Activated CD8-positive, alpha-beta memory T cell treated with anti-CD3 and anti-CD28 coated beads for 1 hour (primary cell): ENCODE results near the gene TGM6.

ENCODE experiments used
- DNase-seq, 2 donors: peaks; one replicate each; pipeline ENCODE4 v3.0.0-alpha.2; 2020; ENCODE audit warnings: low read depth in 1 of 2; ENCODE audit errors: extremely low read depth in 1 of 2

Gene TGM6

GRCh38 chr20:2363587-2363986, 17.1 kb upstream of the TGM6 start:
- DNase-seq = no peak

DNA sequence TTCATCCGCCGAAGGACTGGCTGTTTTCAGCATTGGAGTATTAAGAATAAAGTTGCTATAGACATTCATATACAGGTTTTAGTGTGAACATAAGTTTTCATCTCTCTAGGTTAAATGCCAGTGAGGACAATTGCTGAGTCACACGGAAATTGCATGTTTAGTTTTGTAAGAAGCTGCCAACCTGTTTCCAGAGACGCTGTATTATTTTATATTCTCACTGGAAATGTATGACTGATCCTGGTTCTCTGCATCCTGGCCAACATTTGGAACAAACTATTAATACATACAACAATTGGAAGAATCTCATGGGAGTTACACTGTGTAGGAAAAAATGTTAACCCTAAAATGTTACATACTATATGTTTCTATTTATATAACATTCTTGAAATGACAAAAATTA, 16.7 kb upstream of the TGM6 start:
- no peak for DNase-seq

DNA sequence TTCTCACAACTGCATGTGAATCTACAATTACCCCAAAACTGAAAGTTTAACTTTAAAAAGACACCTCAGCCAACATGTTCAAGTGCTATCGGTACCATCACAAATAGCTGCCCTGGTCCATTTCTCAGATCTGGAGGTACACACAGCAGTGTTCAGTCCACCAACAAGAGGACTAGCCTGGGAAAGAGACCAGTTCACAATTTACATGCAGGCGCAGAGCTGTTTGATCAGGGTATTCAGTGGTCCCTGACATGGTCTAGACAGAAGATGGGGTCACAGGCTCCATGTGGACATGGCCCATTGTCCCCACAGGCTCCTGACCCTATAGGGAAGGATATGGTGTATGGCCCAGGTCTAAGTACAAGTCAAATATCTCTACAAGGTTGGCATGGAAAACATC, 15.6 kb upstream of the TGM6 start:
- DNase-seq = no peak

GRCh38 chr20:2365666-2366065, 15.0 kb upstream of the TGM6 start:
- DNase-seq = no peak

DNA sequence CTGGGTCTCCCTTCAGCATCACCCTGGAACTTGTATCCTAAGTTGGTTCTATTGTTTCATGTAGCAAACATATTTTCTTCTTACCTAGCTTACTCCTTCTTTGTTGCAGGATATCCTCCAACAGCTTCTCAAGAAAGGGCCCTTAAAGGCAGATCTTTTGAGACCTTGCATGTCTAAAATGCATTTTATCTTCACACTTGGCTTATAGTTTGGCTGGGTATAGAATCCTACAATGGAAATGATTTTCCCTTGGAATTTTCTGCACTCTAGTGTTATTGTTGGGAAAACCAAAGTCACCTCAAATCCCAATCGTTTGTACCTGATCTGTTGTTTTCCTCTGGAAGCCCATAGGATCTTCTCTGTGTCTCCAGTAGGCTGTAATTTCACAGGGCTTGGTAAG, 12.1 kb upstream of the TGM6 start:
- no peak for DNase-seq

DNA sequence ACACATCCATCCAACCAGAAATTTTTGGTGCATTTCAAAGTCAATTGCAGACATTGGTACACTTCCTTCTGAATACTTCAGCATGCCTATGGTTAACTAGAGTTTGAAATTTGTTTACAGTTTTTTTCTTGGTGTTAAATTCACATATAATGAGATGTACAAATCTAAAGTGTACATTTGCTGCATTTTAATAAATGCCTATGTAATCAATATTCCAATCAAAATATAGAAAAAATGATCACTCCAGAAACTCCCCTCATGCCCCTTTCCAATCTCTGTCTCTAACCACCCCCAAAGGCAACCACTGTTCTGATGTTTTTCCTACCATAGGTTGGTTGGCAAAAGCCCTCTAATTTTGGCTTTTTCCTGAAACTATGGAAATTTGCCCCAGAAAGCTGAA, 7.6 kb upstream of the TGM6 start:
- DNase-seq = no peak

DNA sequence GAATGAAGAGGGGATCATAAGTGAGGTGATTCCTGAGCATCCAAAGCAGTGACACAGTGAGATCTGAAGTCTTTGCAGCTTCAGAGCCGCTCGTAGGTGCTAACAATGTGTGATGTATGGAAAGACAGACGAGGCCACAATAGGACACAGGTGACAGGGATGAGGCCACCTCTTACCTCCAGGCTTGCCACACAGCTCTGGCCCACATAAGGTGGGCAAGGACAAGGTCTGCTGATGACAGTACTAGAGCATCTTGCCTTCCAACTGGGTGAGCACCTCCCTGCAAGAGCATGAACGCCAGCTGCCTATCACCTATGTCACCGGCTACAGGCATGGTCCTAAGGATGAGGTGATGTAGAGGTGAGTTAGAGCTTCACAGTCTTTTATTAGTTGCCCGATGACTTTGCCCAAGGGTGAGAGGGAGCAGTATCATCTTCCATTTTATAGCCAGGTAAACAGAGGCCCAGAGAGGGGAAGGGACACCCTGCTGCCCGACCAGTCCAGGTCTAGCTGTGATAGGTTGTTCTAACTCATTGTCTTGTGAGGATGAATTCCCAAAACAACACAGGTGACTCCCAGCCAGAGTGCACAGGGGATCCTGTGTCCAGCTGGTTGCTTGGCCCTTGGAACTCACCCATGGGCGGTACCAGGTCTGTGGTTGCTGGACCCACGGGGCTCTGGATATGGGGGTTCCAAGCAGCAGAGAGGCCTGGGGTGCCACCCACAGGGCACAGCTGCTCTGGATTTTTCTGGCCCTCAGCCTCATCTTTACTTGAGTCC, 6.2 kb upstream of the TGM6 start:
- DNase-seq = no peak

GRCh38 chr20:2378893-2379292, 1.8 kb upstream of the TGM6 start:
- no peak for DNase-seq

- no peak for DNase-seq
Observed at GRCh38 chr20:2379511-2380229, 1.0 kb upstream of the TGM6 start.

DNA sequence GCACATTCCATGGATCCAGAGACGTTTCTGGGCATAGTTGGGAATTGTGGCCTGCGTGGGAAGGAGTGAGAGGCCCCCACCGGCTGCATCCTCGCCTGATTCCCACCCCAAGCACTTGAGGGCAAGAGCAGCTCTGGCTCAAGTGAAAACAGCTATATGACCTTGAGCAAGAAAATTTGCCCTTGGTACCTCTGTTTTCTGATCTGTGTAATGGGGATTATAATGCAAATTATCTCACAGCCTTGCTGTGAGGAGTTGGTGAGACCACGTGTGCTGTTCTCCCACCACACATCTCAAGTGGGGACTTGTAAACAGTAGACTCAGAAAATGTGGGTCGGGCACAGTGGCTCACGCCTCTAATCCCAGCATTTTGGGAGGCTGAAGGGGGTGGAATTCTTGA, 602 bp downstream of the TGM6 start:
- no peak for DNase-seq

- no peak for DNase-seq
Observed at GRCh38 chr20:2382833-2383232, 2.1 kb downstream of the TGM6 start.

DNA sequence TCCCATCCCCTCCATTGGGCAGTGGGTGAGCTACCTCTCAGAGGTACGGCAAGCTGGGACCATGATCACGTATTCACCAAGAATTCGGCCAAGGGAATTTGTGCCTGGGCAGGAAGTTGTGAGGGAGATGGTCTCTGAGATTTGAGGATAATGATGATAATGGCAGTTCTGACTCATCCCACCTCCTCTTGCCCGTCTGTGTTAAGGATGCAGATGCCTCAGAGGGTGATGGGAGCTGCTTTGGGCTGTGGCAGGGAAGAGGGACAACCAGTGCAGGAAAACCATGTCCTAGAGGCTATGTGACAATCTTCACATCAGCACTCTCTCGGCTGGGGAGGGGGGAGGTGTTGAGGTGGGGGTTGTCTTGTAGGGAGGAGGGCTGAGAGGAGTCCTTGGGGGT, 4.3 kb downstream of the TGM6 start:
- no peak for DNase-seq

- no peak for DNase-seq
Observed at GRCh38 chr20:2385496-2385895, 4.8 kb downstream of the TGM6 start.

GRCh38 chr20:2386516-2387179, 5.9 kb downstream of the TGM6 start:
- DNase-seq = no peak

DNA sequence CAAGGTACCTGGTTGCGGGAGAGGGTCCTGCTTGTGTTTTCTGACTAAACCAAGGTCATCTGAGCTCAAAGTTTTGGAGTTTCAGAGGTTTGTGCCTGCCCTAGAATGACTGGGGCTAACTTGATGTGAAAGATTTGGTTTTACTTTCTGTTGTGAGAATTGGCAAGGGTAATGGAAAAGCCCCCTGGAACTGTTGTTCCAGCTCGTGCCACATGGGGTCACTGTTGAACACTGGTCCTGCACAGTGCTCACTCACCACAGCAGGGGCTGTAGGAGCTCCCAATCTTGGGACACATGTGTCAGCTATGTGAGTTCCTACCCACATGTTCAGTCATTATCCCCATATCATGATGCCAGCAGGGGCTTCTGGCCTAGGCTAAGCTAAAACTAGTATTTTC, 6.5 kb downstream of the TGM6 start:
- no peak for DNase-seq

- DNase-seq = no peak
Observed at GRCh38 chr20:2387580-2387979, 6.9 kb downstream of the TGM6 start.

DNA sequence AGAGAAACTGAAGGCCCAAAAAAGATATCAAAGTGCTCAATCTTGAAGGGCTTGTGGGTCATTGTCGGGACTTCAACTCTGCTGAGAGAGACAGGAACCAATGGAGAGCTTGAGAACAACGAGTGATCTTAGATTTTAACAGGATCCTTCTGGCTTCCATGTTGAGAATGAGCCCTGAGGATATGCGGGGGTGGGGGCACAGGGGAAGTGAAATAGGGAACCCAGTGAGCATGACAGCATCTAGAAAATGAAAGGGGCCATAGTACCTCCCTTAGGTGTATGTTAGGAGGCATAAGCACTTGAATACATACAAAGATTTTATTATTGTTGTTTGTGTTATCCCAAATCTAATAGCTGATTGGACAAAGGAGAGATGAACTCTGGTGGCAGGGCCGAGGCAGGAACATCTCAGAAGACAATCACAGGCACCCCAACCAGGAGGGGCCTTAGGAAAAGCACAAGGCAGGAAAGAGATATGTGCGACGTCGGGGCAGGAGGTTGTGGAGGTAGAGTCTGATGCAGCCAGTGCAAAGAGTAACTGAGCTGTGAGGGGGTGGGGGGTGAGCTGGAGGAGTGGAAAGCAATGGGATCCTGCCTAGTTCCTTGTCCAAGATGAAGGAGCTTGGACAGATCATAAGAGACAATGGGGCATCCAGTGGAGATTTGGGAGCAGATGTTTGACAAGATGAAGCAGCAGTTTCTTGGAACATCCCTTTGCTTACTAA, 10.4 kb downstream of the TGM6 start:
- DNase-seq = no peak

DNA sequence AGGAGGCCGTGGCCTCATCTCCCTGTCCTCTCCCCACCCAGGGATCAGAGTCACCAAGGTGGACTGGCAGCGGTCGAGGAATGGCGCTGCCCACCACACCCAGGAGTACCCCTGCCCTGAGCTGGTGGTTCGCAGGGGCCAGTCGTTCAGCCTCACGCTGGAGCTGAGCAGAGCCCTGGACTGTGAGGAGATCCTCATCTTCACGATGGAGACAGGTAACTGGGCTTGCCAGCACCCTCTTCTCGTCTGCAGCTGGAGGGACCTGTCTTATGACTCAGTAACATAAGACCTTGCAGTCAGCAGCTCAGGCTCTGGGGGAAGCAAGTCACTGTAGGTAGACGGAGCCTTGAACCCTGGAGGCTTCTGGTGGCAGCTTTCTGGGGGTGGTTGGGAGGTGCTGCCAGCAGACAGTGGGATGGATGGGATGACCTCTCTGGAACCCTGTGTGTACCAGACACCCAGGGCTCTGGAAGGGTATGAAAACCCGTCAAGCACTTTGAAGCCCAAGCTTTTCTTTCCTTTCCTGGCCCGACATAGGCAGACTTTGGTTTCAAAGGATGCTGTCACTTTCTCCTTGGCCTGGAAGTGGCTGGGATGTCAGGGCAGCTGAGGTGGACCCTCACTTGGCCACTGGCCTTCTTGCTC, 13.8 kb downstream of the TGM6 start:
- no peak for DNase-seq

DNA sequence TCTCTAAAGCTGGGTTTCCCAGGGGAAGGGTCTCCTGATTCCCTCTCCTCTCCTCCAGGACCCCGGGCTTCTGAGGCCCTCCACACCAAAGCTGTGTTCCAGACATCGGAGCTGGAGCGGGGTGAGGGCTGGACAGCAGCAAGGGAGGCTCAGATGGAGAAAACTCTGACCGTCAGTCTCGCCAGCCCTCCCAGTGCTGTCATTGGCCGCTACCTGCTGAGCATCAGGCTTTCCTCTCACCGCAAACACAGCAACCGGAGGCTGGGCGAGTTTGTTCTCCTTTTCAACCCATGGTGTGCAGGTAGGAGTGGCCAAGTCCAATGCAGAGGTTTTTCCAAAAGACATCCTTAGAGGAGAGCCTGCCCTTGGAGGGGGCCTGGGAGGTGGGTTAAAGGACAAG, 14.4 kb downstream of the TGM6 start:
- no peak for DNase-seq

DNA sequence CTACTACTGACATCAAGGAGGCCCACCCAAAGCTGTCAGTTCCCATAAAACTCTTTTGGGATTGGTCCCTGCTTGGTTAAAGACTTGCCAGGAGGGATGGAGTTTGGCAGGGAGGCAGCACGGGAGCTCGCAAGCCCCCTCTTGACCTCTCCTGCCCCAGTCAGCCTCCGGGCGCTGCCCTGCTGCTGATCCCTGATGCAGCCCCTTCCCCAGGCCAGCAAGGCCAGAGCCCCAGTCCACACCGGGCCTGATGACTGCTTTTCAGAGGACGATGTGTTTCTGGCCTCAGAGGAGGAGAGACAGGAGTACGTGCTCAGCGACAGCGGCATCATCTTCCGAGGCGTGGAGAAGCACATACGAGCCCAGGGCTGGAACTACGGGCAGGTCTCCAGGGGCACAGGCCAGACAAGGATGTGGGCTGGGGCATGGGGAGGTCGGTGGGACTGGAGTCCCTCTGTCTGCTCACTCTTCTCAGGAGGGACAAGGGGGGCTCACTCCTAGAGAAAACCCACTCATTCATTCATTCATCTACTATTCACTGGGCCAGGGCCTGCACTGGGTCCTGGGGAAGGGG, 15.6 kb downstream of the TGM6 start:
- no peak for DNase-seq

GRCh38 chr20:2397091-2397490, 16.4 kb downstream of the TGM6 start:
- no peak for DNase-seq
